SK-N-SH treated with all-trans-retinoic acid at 6 μM for 48 hours (cell line): ENCODE data around the gene NOTO.
"Not testable (repeated sequence)": the region's sequence is repeated elsewhere in the genome, so short reads cannot be mapped to it uniquely, and the experiment has no call there.

Source experiments
- ATAC-seq: fragments of 200-7000 bp; cut with Tn5 transposase; 3 replicates; pipeline ENCODE4 v1.9.1; 2020; ENCODE audit warnings: mild to moderate bottlenecking, moderate library complexity
- ARNTL ChIP-seq: fragments of 450-650 bp; formaldehyde crosslinking; IDR thresholded peaks from 2 replicates; pipeline ENCODE4 v1.5.0; 2020; ENCODE audit warnings: low read depth, mild to moderate bottlenecking, moderate library complexity, borderline replicate concordance
- BACH2 ChIP-seq: fragments of 250-450 bp; sonication (Bioruptor Pico); IDR thresholded peaks from 2 replicates; pipeline ENCODE4 v1.9.0; 2021; ENCODE audit warnings: mild to moderate bottlenecking, borderline replicate concordance
- CSDC2 ChIP-seq: fragments of 250-450 bp; sonication (Bioruptor Pico); IDR thresholded peaks from 2 replicates; pipeline ENCODE4 v1.5.0; 2020; ENCODE audit warnings: mild to moderate bottlenecking, moderate library complexity
- CSRNP3 ChIP-seq: fragments of 250-450 bp; sonication (Bioruptor Pico); IDR thresholded peaks from 2 replicates; pipeline ENCODE4 v1.5.1; 2021; ENCODE audit warnings: mild to moderate bottlenecking, moderate library complexity
- ESRRG ChIP-seq: fragments of 250-450 bp; sonication (Bioruptor Pico); IDR thresholded peaks from 2 replicates; pipeline ENCODE4 v1.6.1; 2021; ENCODE audit warnings: mild to moderate bottlenecking
- GLIS3 ChIP-seq: fragments of 250-450 bp; sonication (Bioruptor Pico); IDR thresholded peaks from 2 replicates; pipeline ENCODE4 v1.5.0; 2020; ENCODE audit warnings: mild to moderate bottlenecking, moderate library complexity
- ISL1 ChIP-seq: fragments of 250-450 bp; sonication (Bioruptor Pico); IDR thresholded peaks from 2 replicates; pipeline ENCODE4 v2.1.2; 2022; ENCODE audit warnings: mild to moderate bottlenecking, moderate library complexity
- OSR1 ChIP-seq: fragments of 250-450 bp; sonication (Bioruptor Pico); IDR thresholded peaks from 2 replicates; pipeline ENCODE4 v1.8.0; 2022; ENCODE audit warnings: moderate library complexity, mild to moderate bottlenecking, inconsistent platforms
- PPARA ChIP-seq: fragments of 250-450 bp; sonication (Bioruptor Pico); IDR thresholded peaks from 2 replicates; pipeline ENCODE4 v1.5.0; 2020; ENCODE audit warnings: mild to moderate bottlenecking, borderline replicate concordance
- SNAI2 ChIP-seq: fragments of 250-450 bp; sonication (Bioruptor Pico); IDR thresholded peaks from 2 replicates; pipeline ENCODE4 v1.5.0; 2020; ENCODE audit warnings: mild to moderate bottlenecking, moderate library complexity
- TCF4 ChIP-seq: fragments of 250-450 bp; sonication (Bioruptor Pico); IDR thresholded peaks from 2 replicates; pipeline ENCODE4 v1.8.0; 2021; ENCODE audit warnings: mild to moderate bottlenecking, moderate library complexity, borderline replicate concordance
- TOX ChIP-seq: fragments of 250-450 bp; sonication (Bioruptor Pico); IDR thresholded peaks from 2 replicates; pipeline ENCODE4 v1.8.0; 2021; ENCODE audit warnings: mild to moderate bottlenecking, moderate library complexity, borderline replicate concordance
- ZC3H10 ChIP-seq: fragments of 250-450 bp; sonication (Bioruptor Pico); IDR thresholded peaks from 2 replicates; pipeline ENCODE4 v1.5.1; 2021; ENCODE audit warnings: mild to moderate bottlenecking, moderate library complexity
- ZFP30 ChIP-seq: fragments of 450-650 bp; formaldehyde crosslinking; IDR thresholded peaks from 2 replicates; pipeline ENCODE4 v1.5.0; 2022; ENCODE audit warnings: mild to moderate bottlenecking, moderate library complexity
- ZNF565 ChIP-seq: fragments of 450-650 bp; formaldehyde crosslinking; conservative IDR thresholded peaks from 2 replicates; pipeline ENCODE4 v1.5.0; 2020; ENCODE audit warnings: low read depth, mild to moderate bottlenecking, moderate library complexity
- ZNF8 ChIP-seq: fragments of 450-650 bp; formaldehyde crosslinking; IDR thresholded peaks from 2 replicates; pipeline ENCODE4 v1.5.0; 2020; ENCODE audit warnings: mild to moderate bottlenecking, moderate library complexity
- TF ChIP-seq, protein P1 (sequence below): fragments of 250-450 bp; sonication (Bioruptor Pico); IDR thresholded peaks from 2 replicates; pipeline ENCODE4 v1.5.0; 2020; ENCODE audit warnings: mild to moderate bottlenecking, moderate library complexity
- TF ChIP-seq, protein P2 (sequence below): fragments of 250-450 bp; sonication (Bioruptor Pico); IDR thresholded peaks from 2 replicates; pipeline ENCODE4 v1.8.0; 2020; ENCODE audit warnings: mild to moderate bottlenecking, moderate library complexity, borderline replicate concordance
- TF ChIP-seq, protein P3 (sequence below): fragments of 250-450 bp; sonication (Bioruptor Pico); IDR thresholded peaks from 2 replicates; pipeline ENCODE4 v1.8.0; 2021; ENCODE audit warnings: low read depth, mild to moderate bottlenecking, moderate library complexity, borderline replicate concordance

The NOTO gene

GRCh38 chr2:73163483-73164367 lies 38.6 kb upstream of the NOTO start:
- TF ChIP-seq TCF4 (CRISPR knock-in tag) (no peak), GLIS3 (no peak), ESRRG (CRISPR knock-in tag) (no peak), OSR1 (CRISPR knock-in tag) (no peak), ISL1 (CRISPR knock-in tag) (no peak), ZFP30 (CRISPR knock-in tag) (no peak), CSDC2 (CRISPR knock-in tag) (no peak), ZNF565 (CRISPR knock-in tag) (no peak), CSRNP3 (CRISPR knock-in tag) (no peak), BACH2 (CRISPR knock-in tag) (no peak), PPARA (no peak), ZC3H10 (CRISPR knock-in tag) (no peak), ZNF8 (CRISPR knock-in tag) (no peak), ARNTL (CRISPR knock-in tag) (no peak), SNAI2 (no peak), TOX (CRISPR knock-in tag) (no peak)
- TF ChIP-seq, protein P1, sequence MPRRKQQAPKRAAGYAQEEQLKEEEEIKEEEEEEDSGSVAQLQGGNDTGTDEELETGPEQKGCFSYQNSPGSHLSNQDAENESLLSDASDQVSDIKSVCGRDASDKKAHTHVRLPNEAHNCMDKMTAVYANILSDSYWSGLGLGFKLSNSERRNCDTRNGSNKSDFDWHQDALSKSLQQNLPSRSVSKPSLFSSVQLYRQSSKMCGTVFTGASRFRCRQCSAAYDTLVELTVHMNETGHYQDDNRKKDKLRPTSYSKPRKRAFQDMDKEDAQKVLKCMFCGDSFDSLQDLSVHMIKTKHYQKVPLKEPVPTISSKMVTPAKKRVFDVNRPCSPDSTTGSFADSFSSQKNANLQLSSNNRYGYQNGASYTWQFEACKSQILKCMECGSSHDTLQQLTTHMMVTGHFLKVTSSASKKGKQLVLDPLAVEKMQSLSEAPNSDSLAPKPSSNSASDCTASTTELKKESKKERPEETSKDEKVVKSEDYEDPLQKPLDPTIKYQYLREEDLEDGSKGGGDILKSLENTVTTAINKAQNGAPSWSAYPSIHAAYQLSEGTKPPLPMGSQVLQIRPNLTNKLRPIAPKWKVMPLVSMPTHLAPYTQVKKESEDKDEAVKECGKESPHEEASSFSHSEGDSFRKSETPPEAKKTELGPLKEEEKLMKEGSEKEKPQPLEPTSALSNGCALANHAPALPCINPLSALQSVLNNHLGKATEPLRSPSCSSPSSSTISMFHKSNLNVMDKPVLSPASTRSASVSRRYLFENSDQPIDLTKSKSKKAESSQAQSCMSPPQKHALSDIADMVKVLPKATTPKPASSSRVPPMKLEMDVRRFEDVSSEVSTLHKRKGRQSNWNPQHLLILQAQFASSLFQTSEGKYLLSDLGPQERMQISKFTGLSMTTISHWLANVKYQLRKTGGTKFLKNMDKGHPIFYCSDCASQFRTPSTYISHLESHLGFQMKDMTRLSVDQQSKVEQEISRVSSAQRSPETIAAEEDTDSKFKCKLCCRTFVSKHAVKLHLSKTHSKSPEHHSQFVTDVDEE (CRISPR knock-in tag) = no peak
- TF ChIP-seq, protein P2, sequence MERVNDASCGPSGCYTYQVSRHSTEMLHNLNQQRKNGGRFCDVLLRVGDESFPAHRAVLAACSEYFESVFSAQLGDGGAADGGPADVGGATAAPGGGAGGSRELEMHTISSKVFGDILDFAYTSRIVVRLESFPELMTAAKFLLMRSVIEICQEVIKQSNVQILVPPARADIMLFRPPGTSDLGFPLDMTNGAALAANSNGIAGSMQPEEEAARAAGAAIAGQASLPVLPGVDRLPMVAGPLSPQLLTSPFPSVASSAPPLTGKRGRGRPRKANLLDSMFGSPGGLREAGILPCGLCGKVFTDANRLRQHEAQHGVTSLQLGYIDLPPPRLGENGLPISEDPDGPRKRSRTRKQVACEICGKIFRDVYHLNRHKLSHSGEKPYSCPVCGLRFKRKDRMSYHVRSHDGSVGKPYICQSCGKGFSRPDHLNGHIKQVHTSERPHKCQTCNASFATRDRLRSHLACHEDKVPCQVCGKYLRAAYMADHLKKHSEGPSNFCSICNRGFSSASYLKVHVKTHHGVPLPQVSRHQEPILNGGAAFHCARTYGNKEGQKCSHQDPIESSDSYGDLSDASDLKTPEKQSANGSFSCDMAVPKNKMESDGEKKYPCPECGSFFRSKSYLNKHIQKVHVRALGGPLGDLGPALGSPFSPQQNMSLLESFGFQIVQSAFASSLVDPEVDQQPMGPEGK (CRISPR knock-in tag) = no peak
- TF ChIP-seq, protein P3, sequence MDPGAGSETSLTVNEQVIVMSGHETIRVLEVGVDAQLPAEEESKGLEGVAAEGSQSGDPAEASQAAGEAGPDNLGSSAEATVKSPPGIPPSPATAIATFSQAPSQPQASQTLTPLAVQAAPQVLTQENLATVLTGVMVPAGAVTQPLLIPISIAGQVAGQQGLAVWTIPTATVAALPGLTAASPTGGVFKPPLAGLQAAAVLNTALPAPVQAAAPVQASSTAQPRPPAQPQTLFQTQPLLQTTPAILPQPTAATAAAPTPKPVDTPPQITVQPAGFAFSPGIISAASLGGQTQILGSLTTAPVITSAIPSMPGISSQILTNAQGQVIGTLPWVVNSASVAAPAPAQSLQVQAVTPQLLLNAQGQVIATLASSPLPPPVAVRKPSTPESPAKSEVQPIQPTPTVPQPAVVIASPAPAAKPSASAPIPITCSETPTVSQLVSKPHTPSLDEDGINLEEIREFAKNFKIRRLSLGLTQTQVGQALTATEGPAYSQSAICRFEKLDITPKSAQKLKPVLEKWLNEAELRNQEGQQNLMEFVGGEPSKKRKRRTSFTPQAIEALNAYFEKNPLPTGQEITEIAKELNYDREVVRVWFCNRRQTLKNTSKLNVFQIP (CRISPR knock-in tag) = no peak
- ATAC-seq = peak; percentile 98

DNA sequence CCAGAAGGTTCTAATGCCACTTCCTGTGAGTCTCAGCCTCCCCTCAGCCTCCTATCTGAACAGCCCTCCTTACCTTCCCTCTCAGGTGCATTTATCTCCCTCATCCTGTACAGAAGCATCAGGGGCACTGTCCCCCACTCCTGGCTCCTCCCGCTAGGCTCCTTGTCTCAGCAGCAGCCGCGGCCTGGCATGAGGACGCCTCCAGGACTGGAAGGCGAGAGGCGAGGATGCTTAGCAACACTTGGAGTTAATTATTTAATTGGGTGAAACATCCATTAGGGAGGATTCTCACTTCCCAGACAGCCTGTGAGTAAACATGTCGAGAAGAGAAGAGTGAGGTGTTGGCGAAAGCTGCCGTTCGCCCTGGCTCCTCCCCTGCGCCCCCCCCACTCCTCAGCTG lies 36.4 kb upstream of the NOTO start:
- ATAC-seq = not testable (repeated sequence)

- not testable (repeated sequence) for ATAC-seq
These were observed 35.6 kb upstream of the NOTO start for GRCh38 chr2:73166813-73167212.

- ATAC-seq = not testable (repeated sequence)
These were observed 34.0 kb upstream of the NOTO start for GRCh38 chr2:73168348-73168747.

DNA sequence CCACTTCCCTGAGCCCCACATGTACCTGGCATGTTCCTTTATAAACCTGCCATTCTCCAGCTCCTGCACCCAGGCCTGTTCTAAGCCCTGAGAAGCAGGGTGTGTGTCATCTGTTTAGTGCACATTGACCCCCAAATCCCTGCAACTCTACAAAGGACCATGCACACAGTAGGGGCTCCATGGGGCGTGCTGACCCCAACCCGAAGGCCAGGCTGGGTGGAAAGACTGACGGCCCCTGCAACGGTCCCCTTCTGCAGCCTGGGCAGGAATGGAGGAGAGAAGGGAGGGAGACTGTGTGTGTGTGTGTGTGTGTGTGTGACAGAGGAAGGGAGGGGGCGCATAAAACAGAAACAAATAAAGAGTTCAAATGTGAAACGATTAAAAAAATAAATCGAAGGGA lies 32.0 kb upstream of the NOTO start:
- not testable (repeated sequence) for ATAC-seq
